ENCODE results near the gene CMTM7. TPM values are rescaled to one million over a fixed set of nuclear protein-coding genes. Genes with fewer than 3 reads are reported as not detected.
A peak's percentile ranks its signal among the peaks of the same experiment; 100 is the strongest.

Gene CMTM7
- polyA plus RNA-seq, 3 donors, result 100 to 148 (median 146) TPM

DNA sequence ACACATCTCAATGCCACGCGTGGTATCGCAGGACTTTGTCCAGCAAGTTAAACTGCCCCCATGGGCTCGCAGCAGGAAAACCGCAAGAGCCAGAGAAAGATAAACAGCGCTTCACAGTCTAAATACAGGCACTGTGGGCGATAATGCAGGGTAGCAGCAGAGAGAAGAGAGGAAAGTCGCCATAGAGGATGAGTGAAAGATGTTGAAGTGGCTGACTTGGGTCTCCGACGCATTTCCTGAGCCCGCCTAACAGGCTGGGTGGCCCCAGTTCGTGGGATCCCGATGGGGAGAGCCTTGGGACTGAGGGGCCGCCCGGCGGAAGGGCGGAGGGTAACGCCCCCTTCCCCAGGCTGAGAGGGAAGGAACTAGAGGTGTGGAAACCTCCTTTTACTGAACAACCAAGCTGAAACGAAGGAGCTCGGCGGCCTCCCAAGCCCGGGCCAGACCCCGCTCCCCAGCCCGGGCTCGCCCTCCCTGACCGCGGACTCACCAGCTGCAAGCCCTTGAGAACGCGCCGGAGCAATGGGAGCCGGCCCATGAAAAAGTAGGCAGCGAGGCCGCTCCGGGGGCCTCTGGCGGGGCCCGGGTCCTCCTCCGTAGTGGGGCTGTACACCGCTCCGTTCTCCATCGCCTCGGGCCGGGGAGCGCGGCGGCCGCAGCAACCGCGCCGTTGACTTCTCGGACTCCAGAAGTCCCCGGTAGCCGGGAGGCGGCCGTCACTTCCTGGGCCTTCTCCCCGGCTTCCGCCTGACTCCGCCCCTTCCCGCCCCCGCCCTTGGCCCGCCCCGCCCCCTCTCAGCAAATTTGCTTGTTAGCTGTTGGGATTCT is 110.7 kb downstream of the CMTM7 start, which contains the start of gene CMTM6:
Gene CMTM6 (minus strand): TSS at position 735 of the 828 bp plus-strand sequence. CDS start 107 bp downstream, at position 628.
- intact Hi-C loops (cut with micrococcal nuclease), result loop anchor here in 1 of 2 donors (10.0 kb wide), 1 partner anchor 182 kb away; the partner anchor contains the start of gene CNOT10
- DNase-seq, result peak; percentile 75 to 85 (median 84)
- TF ChIP-seq, protein P1, sequence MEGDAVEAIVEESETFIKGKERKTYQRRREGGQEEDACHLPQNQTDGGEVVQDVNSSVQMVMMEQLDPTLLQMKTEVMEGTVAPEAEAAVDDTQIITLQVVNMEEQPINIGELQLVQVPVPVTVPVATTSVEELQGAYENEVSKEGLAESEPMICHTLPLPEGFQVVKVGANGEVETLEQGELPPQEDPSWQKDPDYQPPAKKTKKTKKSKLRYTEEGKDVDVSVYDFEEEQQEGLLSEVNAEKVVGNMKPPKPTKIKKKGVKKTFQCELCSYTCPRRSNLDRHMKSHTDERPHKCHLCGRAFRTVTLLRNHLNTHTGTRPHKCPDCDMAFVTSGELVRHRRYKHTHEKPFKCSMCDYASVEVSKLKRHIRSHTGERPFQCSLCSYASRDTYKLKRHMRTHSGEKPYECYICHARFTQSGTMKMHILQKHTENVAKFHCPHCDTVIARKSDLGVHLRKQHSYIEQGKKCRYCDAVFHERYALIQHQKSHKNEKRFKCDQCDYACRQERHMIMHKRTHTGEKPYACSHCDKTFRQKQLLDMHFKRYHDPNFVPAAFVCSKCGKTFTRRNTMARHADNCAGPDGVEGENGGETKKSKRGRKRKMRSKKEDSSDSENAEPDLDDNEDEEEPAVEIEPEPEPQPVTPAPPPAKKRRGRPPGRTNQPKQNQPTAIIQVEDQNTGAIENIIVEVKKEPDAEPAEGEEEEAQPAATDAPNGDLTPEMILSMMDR (IDR thresholded peaks at IDR 0.05), result no peak
- Histone ChIP-seq H3K4me3 (replicated peaks in 1 of 3; ENCODE audit: low read depth in 2 of 3, low read length in 3 of 3) (peak within 1 kb of the TSS; percentile 91 to 97 (median 94)), H3K4me2 (replicated peaks; ENCODE audit: extremely low read depth, low read length, poor library complexity, severe bottlenecking) (peak within 1 kb of the TSS; percentile 77), H4K20me1 (ENCODE audit: insufficient read depth, low read length) (peaks cover 43% of the 10 kb centered on the region), H3K9ac (ENCODE audit: insufficient read depth, low read length, poor library complexity, severe bottlenecking) (peak within 1 kb of the TSS; percentile 98), H3K9me3 (replicated peaks in 1 of 2; ENCODE audit: control insufficient read depth in 1 of 2, insufficient read depth in 1 of 2, low read length in 2 of 2) (no peaks in the 10 kb centered on the region), H3K79me2 (ENCODE audit: insufficient read depth, low read length) (peaks cover 56% of the 10 kb centered on the region), H2AFZ (ENCODE audit: insufficient read depth, low read depth, low read length, poor library complexity, severe bottlenecking) (peak within 1 kb of the TSS; percentile 65), H3K36me3 (replicated peaks in 1 of 2; ENCODE audit: control insufficient read depth in 1 of 2, insufficient read depth in 2 of 2, low read length in 2 of 2) (no peaks in the 10 kb centered on the region), H3K27me3 (ENCODE audit: control insufficient read depth in 2 of 2, insufficient read depth in 2 of 2, low read length in 2 of 2) (no peaks in the 10 kb centered on the region), H3K4me1 (ENCODE audit: control insufficient read depth in 1 of 2, insufficient read depth in 2 of 2, low read length in 2 of 2) (peaks cover 42 to 46% of the 10 kb centered on the region in 2 donors), H3K27ac (ENCODE audit: low read depth in 1 of 2, low read length in 2 of 2) (peak within 1 kb of the TSS; percentile 96 to 98)
- under 1% methylated on average over 49 of the region's 61 CpGs for WGBS (ENCODE audit: insufficient coverage)
- H3K9me3 Mint-ChIP-seq, result no peaks in the 10 kb centered on the region
- H3K4me3 Mint-ChIP-seq, result peak within 1 kb of the TSS; percentile 94 to 95
- peak within 1 kb of the TSS; percentile 95 to 99 (median 97) for H3K27ac Mint-ChIP-seq
- no peaks in the 10 kb centered on the region for H3K27me3 Mint-ChIP-seq (ENCODE audit: low read depth in 3 of 3)
- H3K4me1 Mint-ChIP-seq, result peaks cover 44% of the 10 kb centered on the region
- peaks cover 8 to 19% of the 10 kb centered on the region in 2 donors for H3K36me3 Mint-ChIP-seq

DNA sequence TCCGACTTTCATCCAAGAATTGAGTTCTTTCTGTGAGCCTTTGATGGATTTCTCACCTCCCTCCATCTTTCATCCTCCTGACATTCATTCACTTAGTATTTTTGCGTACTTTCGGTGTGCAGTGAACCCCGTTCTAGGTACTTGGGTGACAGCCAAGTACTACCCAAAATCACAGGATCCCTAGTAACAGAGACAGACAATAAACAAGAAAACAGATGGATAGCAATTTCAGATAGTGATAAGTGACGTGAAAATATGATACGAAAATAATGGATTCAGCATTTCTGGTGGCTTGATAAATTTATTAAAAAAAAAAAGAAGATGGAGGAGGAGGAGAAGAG is 111.3 kb downstream of the CMTM7 start:
- H3K79me2 ChIP-seq (ENCODE audit: insufficient read depth, low read length), result peaks cover 50% of the 10 kb centered on the region
- TF ChIP-seq, protein P1 (IDR thresholded peaks at IDR 0.05), result no peak
- peaks cover 38 to 41% of the 10 kb centered on the region in 2 donors for H3K4me1 ChIP-seq (ENCODE audit: control insufficient read depth in 1 of 2, insufficient read depth in 2 of 2, low read length in 2 of 2)
- Mint-ChIP-seq H3K4me3 (peak overlapping the region; percentile 94 to 95), H3K9me3 (no peaks in the 10 kb centered on the region), H3K36me3 (peaks cover 6 to 15% of the 10 kb centered on the region in 2 donors), H3K27me3 (ENCODE audit: low read depth in 3 of 3) (no peaks in the 10 kb centered on the region), H3K27ac (peak overlapping the region; percentile 95 to 99 (median 97)), H3K4me1 (peaks cover 40% of the 10 kb centered on the region)
- intact Hi-C loops (cut with micrococcal nuclease), result loop anchor here in 1 of 2 donors (10.0 kb wide), 1 partner anchor 182 kb away; the partner anchor contains the start of gene CNOT10
- H3K4me2 ChIP-seq (replicated peaks; ENCODE audit: extremely low read depth, low read length, poor library complexity, severe bottlenecking), result peak overlapping the region; percentile 77
- H3K9me3 ChIP-seq (replicated peaks in 1 of 2; ENCODE audit: control insufficient read depth in 1 of 2, insufficient read depth in 1 of 2, low read length in 2 of 2), result no peaks in the 10 kb centered on the region
- H3K36me3 ChIP-seq (replicated peaks in 1 of 2; ENCODE audit: control insufficient read depth in 1 of 2, insufficient read depth in 2 of 2, low read length in 2 of 2), result no peaks in the 10 kb centered on the region
- DNase-seq, result no peak
- H3K27ac ChIP-seq (ENCODE audit: low read depth in 1 of 2, low read length in 2 of 2), result peak overlapping the region; percentile 96 to 98
- no peaks in the 10 kb centered on the region for H3K27me3 ChIP-seq (ENCODE audit: control insufficient read depth in 2 of 2, insufficient read depth in 2 of 2, low read length in 2 of 2)
- H2AFZ ChIP-seq (ENCODE audit: insufficient read depth, low read depth, low read length, poor library complexity, severe bottlenecking), result peak overlapping the region; percentile 65
- H4K20me1 ChIP-seq (ENCODE audit: insufficient read depth, low read length), result peaks cover 37% of the 10 kb centered on the region
- peak overlapping the region; percentile 91 to 97 (median 94) for H3K4me3 ChIP-seq (replicated peaks in 1 of 3; ENCODE audit: low read depth in 2 of 3, low read length in 3 of 3)
- 0% methylated on average over 2 of the region's 6 CpGs for WGBS (ENCODE audit: insufficient coverage)
- peak overlapping the region; percentile 98 for H3K9ac ChIP-seq (ENCODE audit: insufficient read depth, low read length, poor library complexity, severe bottlenecking)

Other genes starting within 250 kb of the CMTM7 start
- gene CMTM8, start 153.2 kb upstream of the CMTM7 start, polyA plus RNA-seq, result 1 to 10 TPM in 1 of 3 donors, under 1 TPM in 2; 0.46 to 2.5 (median 0.94) TPM
- gene CMTM6, start 111.0 kb downstream of the CMTM7 start, polyA plus RNA-seq, result 100 to 1,000 TPM in 2 of 3 donors, 10 to 100 TPM in 1; 40.0 to 210 (median 190) TPM
- gene DYNC1LI1, start 179.0 kb downstream of the CMTM7 start, polyA plus RNA-seq, result 10 to 100 TPM; 23.5 to 50.1 (median 46.8) TPM